HG03045 (cell line): ENCODE results near the gene BLCAP.

ENCODE experiments used
- ATAC-seq: cut with Tn5 transposase; IDR thresholded peaks from one replicate; pipeline ENCODE4 v1.9.1; 2021; ENCODE audit warnings: mild to moderate bottlenecking, moderate library complexity; ENCODE audit not compliant: unreplicated experiment

BLCAP gene

GRCh38 chr20:37530696-37531095 lies 3.0 kb upstream of the BLCAP start:
- ATAC-seq = no peak

DNA sequence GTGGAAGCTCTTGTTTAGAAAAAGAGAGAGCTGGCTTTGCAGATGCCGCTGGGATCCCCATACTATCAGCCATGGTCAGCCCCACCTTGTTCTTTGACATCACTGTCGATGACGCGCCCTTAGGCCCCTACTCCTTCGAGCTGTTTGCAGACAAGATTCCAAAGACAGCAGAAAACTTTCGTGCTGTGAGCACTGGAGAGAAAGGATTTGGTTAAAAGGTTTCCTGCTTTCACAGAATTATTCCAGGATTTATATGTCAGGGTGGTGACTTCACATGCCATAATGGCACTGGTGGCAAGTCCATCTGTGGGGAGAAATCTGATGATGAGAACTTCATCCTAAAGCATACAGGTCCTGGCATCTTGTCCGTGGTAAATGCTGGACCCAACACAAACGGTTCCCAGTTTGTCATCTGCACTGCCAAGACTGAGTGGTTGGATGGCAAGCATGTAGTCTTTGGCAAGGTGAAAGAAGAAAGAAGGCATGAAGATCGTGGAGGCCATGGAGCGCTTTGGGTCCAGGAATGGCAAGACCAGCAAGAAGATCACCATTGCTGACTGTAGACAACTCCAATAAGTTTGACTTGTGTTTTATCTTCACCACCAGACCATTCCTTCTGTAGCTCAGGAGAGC lies 2.4 kb upstream of the BLCAP start:
- ATAC-seq = no peak

GRCh38 chr20:37529214-37529967 lies 1.7 kb upstream of the BLCAP start:
- ATAC-seq = no peak

- no peak for ATAC-seq
Measured at GRCh38 chr20:37528446-37529213, 954 bp upstream of the BLCAP start.

DNA sequence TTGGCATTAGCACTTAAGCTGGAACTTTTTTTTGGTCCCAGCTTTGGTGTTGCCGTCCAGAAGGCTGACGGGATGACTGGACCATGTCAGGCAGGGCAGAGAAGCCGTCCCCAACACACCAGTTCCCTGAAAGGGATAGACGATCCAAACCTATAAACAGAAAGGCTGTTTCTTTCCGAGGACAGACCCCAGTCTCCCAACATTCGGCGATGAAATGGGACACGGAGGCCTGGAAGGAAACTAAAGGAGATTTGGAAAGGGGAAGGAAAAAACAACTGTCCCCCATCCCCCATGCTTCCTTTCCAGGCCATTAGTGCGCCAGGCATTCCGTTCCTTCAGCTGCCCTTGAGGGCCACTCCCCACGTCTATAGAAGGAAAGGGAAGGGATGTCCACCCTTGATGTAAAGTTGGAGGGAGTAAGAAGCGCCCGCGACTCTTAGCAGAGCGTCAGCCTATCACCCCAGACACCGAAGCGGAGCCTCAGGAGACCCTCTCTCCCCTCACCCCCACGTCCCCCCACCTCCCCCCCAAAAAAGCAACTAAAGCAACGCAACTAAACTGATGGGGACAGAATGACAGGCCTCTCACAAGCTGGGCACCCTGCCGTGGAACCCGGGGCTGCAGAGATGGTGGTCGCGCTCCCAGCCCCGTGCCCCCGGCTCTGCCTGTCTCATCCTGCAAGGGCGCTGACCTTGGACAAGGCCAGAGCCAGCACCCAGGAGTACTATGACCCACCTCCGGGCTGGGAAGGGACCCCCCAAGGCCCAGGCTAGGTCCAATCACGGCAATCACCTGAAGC lies 638 bp downstream of the BLCAP start:
- no peak for ATAC-seq

DNA sequence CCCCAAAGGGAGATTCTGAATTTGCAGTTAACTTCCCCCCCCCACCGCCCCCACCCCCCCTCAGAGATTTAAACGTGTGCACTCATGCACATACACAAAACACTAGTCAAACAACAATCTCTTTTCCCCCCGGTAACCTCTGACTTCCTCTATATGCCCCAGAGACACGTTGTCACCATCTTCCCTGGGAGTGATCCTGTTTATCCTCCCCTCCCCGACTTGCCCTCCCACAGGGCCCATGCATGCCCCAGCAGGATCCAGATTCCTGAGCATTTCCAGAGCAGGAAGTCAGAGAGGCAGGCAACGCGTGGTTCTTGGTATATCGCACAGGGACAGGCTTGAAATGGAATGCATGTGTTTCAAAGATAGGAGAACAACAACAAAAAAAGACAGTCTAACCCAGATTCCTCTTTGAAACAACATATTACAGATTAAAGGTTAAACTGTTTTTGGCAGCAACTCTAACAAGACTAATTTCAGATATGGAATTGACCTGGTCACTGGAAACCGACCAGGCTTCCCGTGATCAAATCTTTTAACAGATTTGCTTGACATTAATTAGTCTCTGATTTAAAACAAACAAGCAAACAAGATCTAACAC lies 1.3 kb downstream of the BLCAP start:
- no peak for ATAC-seq

- ATAC-seq = no peak
Measured at GRCh38 chr20:37525810-37526209, 1.9 kb downstream of the BLCAP start.

DNA sequence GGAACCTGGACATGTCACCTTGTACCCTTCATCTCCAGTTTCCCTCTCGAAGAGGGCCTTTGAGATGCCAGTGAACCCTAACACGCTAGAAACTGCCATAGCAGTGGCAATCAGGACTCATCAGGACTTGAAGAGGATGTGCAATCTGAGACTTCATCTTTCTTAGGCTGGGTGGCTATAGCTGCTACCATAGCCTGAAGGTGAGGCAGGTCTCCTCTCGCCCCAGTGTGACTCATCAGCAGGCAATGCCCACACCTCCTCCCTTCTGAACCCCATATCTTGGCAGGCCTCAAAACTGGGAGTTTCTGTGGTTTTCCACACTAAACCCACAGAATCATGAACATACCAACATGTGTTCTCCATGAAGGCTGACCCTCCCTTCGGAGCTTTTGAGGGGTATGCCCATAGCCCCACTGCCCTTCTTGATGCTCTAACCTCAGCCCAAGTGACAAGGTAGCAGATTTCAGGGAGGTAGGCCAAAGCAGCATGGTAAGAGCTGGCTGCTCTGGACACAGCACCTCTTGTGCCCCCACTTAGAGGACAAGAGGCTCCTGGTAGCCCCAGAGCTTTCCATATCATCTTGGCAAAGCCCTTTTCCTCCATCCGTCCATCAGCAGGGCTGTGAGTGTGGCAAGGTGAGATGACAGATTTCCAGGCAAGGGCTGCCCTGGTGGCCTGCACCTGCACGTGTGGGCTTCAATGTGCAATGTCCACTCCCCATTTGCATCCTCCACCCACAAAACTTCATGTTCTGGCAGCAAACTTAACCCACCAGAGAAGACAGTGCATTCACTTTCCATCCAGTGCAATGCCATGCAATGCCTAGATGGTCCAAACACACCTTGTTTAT lies 2.6 kb downstream of the BLCAP start:
- no peak for ATAC-seq

- ATAC-seq = no peak
Measured at GRCh38 chr20:37523911-37524700, 3.6 kb downstream of the BLCAP start.

DNA sequence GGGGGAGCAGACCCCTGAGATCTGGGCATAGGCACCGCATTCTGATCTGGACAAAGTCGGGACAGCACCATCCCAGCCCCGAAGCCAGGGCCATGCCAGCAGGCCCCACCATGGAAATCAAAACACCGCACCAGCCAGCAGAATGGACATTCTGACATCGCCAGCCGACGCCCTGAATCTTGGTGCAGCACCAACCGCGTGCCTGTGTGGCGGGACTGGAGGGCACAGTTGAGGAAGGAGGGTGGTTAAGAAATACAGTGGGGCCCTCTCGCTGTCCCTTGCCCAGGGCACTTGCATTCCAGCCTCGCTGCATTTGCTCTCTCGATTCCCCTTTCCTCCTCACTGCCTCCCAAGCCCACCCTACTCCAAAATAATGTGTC lies 4.7 kb downstream of the BLCAP start:
- ATAC-seq = no peak

DNA sequence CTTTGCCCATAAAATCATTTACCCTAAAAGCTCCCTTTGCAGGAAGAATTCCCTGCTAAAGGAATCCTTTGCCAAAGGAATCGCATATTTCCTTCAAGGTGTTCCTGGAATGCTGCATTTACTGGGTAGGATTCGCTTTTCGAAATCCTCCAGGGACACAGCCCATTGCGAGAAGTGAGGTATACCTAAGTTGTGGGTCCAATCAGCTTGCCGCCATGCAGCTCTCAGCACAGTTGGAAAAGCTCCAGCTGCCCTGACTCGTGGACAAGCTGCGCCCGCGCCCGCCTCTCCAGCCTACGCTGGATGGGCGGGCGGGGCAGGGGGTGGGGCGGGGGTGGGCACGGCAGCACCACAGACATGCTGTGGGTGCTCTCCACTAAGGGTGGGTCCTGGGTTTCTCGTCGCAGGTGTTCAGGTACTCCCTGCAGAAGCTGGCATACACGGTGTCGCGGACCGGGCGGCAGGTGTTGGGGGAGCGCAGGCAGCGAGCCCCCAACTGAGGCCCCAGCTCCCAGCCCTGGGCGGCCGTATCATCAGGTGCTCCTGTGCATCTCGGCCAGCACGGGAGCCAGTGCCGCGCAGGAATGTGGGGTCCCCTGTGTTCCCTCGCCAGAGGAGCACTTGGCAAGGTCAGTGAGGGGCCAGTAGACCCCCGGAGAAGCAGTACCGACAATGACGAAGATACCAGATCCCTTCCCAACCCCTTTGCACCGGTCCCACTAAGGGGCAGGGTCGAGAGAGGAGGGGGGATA lies 5.2 kb downstream of the BLCAP start:
- no peak for ATAC-seq

- ATAC-seq = no peak
Measured at GRCh38 chr20:37521061-37521771, 6.5 kb downstream of the BLCAP start, which contains the start of gene NNAT. NNAT (plus strand) TSS chr20:37521250; CDS start chr20:37521332, 82 bp downstream.

DNA sequence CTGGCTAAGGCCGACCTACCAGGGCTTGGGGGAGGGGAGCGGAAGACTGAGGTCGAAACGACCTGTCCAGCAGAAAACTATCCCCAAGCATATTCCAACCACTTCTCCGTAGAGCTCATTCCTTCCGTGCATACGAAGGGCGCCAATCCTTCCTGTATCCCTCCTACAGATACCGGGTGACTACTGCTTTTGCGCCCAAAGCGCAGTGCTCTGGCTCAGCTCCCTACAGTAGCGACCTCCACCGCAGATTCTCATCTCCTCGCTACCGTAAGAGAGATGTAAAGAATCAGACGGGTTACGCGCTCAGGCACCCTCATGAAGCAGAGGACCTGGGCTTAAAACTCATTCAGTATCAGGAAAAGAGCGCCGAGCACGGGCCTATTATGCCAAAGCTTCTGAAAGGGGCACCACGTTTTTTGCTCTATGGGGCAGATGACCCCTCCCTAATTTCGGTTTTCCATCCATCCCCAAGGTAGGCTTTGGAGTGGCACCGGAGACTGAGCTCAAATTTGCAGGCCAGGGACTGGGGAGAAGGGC lies 7.2 kb downstream of the BLCAP start:
- no peak for ATAC-seq

DNA sequence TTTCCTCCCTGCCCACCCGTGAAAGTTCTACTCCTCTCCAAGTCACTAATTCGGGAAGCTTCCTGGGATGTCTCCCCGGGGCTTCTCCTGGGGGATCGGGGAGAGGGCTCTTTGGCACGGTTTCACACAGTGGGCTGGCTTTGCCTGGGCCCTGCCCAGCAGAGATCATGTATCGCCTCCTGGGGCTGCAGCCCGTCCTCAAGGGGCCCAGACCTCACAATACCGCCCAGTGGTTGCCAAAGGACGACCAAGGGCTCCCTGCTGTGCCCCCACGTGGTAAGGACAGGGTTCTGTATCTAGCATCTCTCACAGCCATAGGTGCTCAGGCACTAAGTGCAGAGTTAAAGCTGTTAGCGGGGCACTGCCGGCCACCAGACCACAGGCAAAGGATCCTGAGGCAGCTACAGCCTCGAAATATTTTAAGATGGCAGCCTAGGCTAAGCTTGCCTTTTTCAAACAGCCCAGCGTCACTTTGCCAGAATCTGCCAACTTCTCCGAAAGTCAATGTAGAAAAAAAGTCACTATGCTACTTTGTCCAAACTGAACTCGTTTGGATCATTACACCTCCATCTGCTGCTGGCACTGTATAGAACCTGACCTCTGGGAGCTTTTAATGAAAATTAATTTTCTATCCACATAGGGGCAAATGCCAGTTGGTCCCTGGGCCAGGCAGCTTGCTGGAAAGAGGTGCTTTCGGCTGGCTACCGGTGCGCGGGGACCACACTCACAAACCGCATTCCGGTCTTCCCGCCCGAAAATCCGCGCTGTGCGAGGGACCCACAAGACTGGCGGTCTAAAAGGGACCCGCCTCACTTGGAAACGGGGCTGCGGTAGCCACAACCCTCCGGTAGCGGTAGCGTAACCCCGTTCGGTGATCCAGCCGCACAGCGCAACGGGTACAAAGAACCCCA lies 7.9 kb downstream of the BLCAP start:
- ATAC-seq = no peak

DNA sequence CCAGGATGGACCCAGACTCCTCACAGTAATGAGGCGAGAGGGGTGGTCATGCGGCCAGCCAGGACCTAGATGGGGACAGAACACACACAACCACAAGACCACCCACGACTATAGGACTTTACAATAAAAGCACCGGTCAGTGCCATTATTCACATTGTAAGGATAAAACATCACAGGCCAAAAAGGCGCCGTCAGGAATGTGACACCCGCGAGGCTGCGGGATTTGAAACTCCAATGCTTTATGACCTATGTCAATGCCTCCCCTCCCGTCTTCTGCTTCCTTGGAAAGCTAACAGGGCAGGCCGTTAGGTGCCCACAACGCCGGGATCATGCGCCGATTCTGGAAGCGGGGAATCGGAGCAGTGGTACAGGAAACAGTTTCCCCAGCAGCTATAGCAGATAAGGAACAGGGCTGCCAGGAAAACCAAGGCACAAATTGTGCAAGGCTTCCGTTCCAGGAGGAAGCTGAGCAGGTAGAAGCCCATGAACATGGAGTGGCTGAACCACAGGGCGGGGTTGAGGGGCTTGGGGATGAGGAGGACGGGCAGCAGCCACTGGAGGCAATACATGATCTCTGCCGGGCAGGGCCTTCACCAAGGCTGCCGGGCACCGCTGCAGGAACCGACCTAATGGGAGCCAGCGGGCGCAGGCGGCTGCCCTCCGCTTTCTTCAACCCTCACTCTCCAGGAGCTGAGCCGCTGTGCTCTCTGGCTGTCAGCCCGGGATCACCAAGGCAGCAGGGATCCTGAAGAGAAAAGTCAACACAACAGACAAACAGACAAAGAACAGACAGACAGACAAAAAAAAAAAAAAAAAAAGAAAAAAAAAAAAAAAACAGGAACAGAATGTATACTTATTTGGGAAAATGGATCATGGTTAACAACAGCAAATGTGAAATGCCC lies 8.8 kb downstream of the BLCAP start:
- no peak for ATAC-seq
